ENCODE results near the gene RUNX1.

The RUNX1 gene

GRCh38 chr21:35044128-35044527 lies 5.0 kb downstream of the RUNX1 start:
- DNase-seq (ENCODE audit: extremely low spot score), result no peak
- POLR2A ChIA-PET, result no interaction called here
- CTCF ChIA-PET, result interaction anchor here (0.6 kb wide), 1 partner anchor 57 kb away, joined by 3 read pairs; no protein-coding TSS in a partner anchor
- no peak for TF ChIP-seq ARNT (IDR thresholded peaks at IDR 0.05)
- TF ChIP-seq L3MBTL2 (conservative IDR thresholded peaks at IDR 0.05), result no peak
- no peak for TF ChIP-seq HDGF (IDR thresholded peaks at IDR 0.05; ENCODE audit: borderline replicate concordance)
- TF ChIP-seq PKNOX1 (IDR thresholded peaks at IDR 0.05), result no peak
- no peak for TF ChIP-seq ELF4 (IDR thresholded peaks at IDR 0.05)
- TF ChIP-seq FOXM1 (IDR thresholded peaks at IDR 0.05; ENCODE audit: borderline replicate concordance), result no peak
- TF ChIP-seq BHLHE40 (IDR thresholded peaks at IDR 0.05; ENCODE audit: borderline replicate concordance), result no peak
- TF ChIP-seq SUZ12 (IDR thresholded peaks at IDR 0.05), result no peak
- TF ChIP-seq FOXA1 (IDR thresholded peaks at IDR 0.05), result no peak
- TF ChIP-seq CTBP1 (IDR thresholded peaks at IDR 0.05; ENCODE audit: borderline replicate concordance), result no peak
- no peak for TF ChIP-seq ZNF384 (IDR thresholded peaks at IDR 0.05)
- TF ChIP-seq SP1 (IDR thresholded peaks at IDR 0.05), result no peak

GRCh38 chr21:35043549-35043948 lies 5.6 kb downstream of the RUNX1 start:
- TF ChIP-seq SUZ12 (IDR thresholded peaks at IDR 0.05) (no peak), CTBP1 (IDR thresholded peaks at IDR 0.05; ENCODE audit: borderline replicate concordance) (no peak), BHLHE40 (IDR thresholded peaks at IDR 0.05; ENCODE audit: borderline replicate concordance) (no peak), TARDBP (IDR thresholded peaks at IDR 0.05) (no peak), ARNT (IDR thresholded peaks at IDR 0.05) (no peak), SP1 (IDR thresholded peaks at IDR 0.05) (no peak), FOXA1 (IDR thresholded peaks at IDR 0.05) (no peak), FOXK2 (IDR thresholded peaks at IDR 0.05) (no peak), NFRKB (IDR thresholded peaks at IDR 0.05) (no peak), ELF4 (IDR thresholded peaks at IDR 0.05) (no peak)
- no peak for DNase-seq (ENCODE audit: extremely low spot score)
- POLR2A ChIA-PET, result no interaction called here
- CTCF ChIA-PET, result no interaction called here

GRCh38 chr21:35042836-35043235 lies 6.3 kb downstream of the RUNX1 start:
- no peak for DNase-seq (ENCODE audit: extremely low spot score)
- ChIA-PET POLR2A (no interaction called here), CTCF (no interaction called here)
- TF ChIP-seq FOXM1 (IDR thresholded peaks at IDR 0.05; ENCODE audit: borderline replicate concordance) (no peak), CTBP1 (IDR thresholded peaks at IDR 0.05; ENCODE audit: borderline replicate concordance) (no peak), TARDBP (IDR thresholded peaks at IDR 0.05) (no peak), HDGF (IDR thresholded peaks at IDR 0.05; ENCODE audit: borderline replicate concordance) (no peak), BHLHE40 (IDR thresholded peaks at IDR 0.05; ENCODE audit: borderline replicate concordance) (no peak), ARNT (IDR thresholded peaks at IDR 0.05) (no peak), LEF1 (IDR thresholded peaks at IDR 0.05; ENCODE audit: borderline replicate concordance) (no peak), PKNOX1 (IDR thresholded peaks at IDR 0.05) (no peak), L3MBTL2 (conservative IDR thresholded peaks at IDR 0.05) (no peak), ZNF384 (IDR thresholded peaks at IDR 0.05) (no peak)

GRCh38 chr21:35041881-35042280 lies 7.2 kb downstream of the RUNX1 start:
- POLR2A ChIA-PET, result no interaction called here
- CTCF ChIA-PET, result no interaction called here
- no peak for DNase-seq (ENCODE audit: extremely low spot score)
- no peak for TF ChIP-seq SP1 (IDR thresholded peaks at IDR 0.05)

GRCh38 chr21:35041122-35041521 lies 8.0 kb downstream of the RUNX1 start:
- CTCF ChIA-PET, result no interaction called here
- no peak for DNase-seq (ENCODE audit: extremely low spot score)
- TF ChIP-seq LEF1 (IDR thresholded peaks at IDR 0.05; ENCODE audit: borderline replicate concordance) (no peak), SP1 (IDR thresholded peaks at IDR 0.05) (no peak), FOXA1 (IDR thresholded peaks at IDR 0.05) (no peak), FOXM1 (IDR thresholded peaks at IDR 0.05; ENCODE audit: borderline replicate concordance) (no peak), PKNOX1 (IDR thresholded peaks at IDR 0.05) (no peak), SUZ12 (IDR thresholded peaks at IDR 0.05) (no peak), BHLHE40 (IDR thresholded peaks at IDR 0.05; ENCODE audit: borderline replicate concordance) (no peak), ARNT (IDR thresholded peaks at IDR 0.05) (no peak), HDGF (IDR thresholded peaks at IDR 0.05; ENCODE audit: borderline replicate concordance) (no peak), FOXK2 (IDR thresholded peaks at IDR 0.05) (no peak), CTBP1 (IDR thresholded peaks at IDR 0.05; ENCODE audit: borderline replicate concordance) (no peak)
- POLR2A ChIA-PET, result interaction anchor here (0.6 kb wide), 1 partner anchor 65 kb away, joined by 3 read pairs; no protein-coding TSS in a partner anchor

- no peak for DNase-seq (ENCODE audit: extremely low spot score)
- POLR2A ChIA-PET, result no interaction called here
- CTCF ChIA-PET, result no interaction called here
- TF ChIP-seq ZNF384 (IDR thresholded peaks at IDR 0.05), result no peak
- TF ChIP-seq PKNOX1 (IDR thresholded peaks at IDR 0.05), result no peak
- TF ChIP-seq TARDBP (IDR thresholded peaks at IDR 0.05), result no peak
- TF ChIP-seq LEF1 (IDR thresholded peaks at IDR 0.05; ENCODE audit: borderline replicate concordance), result no peak
- TF ChIP-seq SP1 (IDR thresholded peaks at IDR 0.05), result no peak
- no peak for TF ChIP-seq ARNT (IDR thresholded peaks at IDR 0.05)
- no peak for TF ChIP-seq HDGF (IDR thresholded peaks at IDR 0.05; ENCODE audit: borderline replicate concordance)
These were observed 9.4 kb downstream of the RUNX1 start for GRCh38 chr21:35039595-35040289.

All from HEK293T (cell line).